Erythroblast (primary cell): Measurements from ENCODE around the gene RNF25.

ENCODE experiments used
- GATA1 ChIP-seq: IDR thresholded peaks from 2 replicates; pipeline ENCODE4 v1.6.1; 2011; ENCODE audit warnings: low read depth, mild to moderate bottlenecking, control low read depth, low read length, moderate library complexity
- POLR2A ChIP-seq: IDR thresholded peaks from 2 replicates; pipeline ENCODE4 v1.6.1; 2011; ENCODE audit warnings: mild to moderate bottlenecking, low read length

DNA sequence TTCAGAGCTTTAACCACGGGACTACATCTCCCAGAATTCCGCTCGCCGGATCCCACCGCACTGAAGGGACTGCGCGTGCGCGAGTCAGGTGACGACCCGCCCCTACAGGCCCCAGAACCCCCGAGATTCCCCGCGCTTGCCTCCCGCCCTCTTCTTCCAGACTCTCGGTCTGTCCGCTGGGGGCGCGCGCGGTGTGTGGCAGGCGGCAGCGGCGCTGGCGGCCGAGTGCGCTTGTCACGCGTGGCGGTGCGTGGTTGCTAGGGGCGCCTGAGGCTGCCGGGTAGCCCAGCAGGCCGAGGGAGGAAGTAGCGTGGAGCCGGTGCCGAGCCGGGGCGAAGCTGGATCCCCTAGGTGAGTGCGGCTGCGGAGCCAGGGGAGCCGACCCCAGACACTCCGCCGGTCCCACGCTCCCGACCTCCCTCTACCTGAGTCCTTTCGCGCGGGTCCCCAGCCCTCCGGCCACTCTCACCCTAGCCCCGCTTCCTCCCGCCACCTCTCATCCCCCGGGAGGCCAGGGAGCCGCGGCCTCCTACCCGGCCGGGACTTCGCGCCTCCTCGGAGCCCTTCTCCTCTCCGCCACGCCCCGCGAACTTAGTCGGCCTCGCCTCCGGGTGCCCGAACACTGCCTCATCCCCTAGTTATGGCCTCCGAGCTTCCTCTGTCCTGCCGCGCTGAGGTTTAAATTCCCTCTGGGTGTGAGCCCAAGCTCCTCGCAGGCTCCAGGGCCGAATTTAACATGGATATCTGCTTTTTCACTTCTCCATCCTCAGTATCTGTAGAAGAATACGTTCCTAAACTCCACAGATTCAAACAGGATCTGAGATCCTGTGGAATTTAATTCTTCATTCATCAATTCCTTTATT, 39.1 kb upstream of the RNF25 start, which contains the start of gene TTLL4:
- peak; percentile 67 for TF ChIP-seq POLR2A
- TF ChIP-seq GATA1, result no peak
